ENCODE data around the gene LDLRAD3.

Gene LDLRAD3

DNA sequence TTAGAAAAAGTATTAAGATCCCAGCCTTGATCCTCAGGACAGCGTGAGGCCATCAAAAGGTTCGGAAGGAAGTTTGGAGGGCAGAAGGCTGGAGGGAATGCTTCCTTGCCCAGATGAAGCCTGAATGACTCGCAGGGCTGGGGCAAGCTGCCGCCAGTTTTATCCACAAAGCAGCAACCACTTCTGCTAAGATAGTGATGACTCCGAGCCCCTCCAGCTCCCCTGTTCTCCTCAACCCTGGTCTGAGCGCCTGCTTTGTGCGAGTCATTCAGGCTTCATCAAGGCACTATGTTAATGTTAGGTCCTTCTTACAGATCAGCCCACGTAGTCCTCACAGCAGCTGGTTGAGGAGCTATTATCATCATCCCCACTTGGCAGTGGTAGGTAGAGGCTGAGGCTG lies 186.5 kb downstream of the LDLRAD3 start:
- no peaks in the 10 kb centered on the region for H3K9me3 Mint-ChIP-seq
- TF ChIP-seq CTCF (IDR thresholded peaks at IDR 0.05; ENCODE audit: unreplicated experiment in 3 of 3) = no peak
- H3K27ac Mint-ChIP-seq = peak overlapping the region in 1 of 3 experiments; percentile 86
- H3K4me1 Mint-ChIP-seq = peaks cover 57% of the 10 kb centered on the region
- peaks cover 5% of the 10 kb centered on the region for H3K27me3 Mint-ChIP-seq (ENCODE audit: low read depth)
- no peaks in the 10 kb centered on the region for H3K36me3 Mint-ChIP-seq (ENCODE audit: low read depth)
- no peak overlapping the region for H3K4me3 Mint-ChIP-seq

GRCh38 chr11:36131721-36132397 lies 188.0 kb downstream of the LDLRAD3 start:
- Mint-ChIP-seq H3K27me3 (ENCODE audit: low read depth) (no peaks in the 10 kb centered on the region), H3K9me3 (no peaks in the 10 kb centered on the region), H3K36me3 (ENCODE audit: low read depth) (no peaks in the 10 kb centered on the region), H3K27ac (peak overlapping the region; percentile 26 to 86 (median 70)), H3K4me1 (peaks cover 48% of the 10 kb centered on the region), H3K4me3 (no peak overlapping the region)
- peak; percentile 73 to 83 (median 76) for TF ChIP-seq CTCF (IDR thresholded peaks at IDR 0.05; ENCODE audit: unreplicated experiment in 3 of 3)

GRCh38 chr11:36132940-36133339 lies 189.1 kb downstream of the LDLRAD3 start:
- Mint-ChIP-seq H3K27ac (peak overlapping the region in 1 of 3 experiments; percentile 86), H3K36me3 (ENCODE audit: low read depth) (no peaks in the 10 kb centered on the region), H3K4me1 (peaks cover 44% of the 10 kb centered on the region), H3K27me3 (ENCODE audit: low read depth) (no peaks in the 10 kb centered on the region), H3K4me3 (no peak overlapping the region), H3K9me3 (no peaks in the 10 kb centered on the region)
- no peak for TF ChIP-seq CTCF (IDR thresholded peaks at IDR 0.05; ENCODE audit: unreplicated experiment in 3 of 3)

DNA sequence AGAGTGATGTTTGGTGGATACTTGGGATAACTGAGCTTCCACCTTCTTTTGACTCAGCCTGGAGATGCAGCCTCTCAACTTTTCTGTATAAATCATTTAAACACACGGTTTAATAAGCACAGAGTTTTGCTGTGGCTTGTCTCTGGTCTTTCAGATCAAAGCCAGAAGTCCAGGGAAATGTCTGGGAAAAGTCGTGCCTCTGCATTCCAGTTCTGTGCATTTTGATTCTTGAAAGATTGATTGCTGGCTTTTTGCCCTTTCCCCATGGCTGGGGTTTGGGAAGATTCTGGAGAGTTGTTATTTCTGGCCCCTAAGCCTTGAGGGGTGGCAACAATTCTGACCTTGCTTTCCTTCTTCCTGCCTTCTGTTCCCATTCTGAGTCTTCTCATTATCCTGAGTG lies 191.2 kb downstream of the LDLRAD3 start:
- Mint-ChIP-seq H3K27me3 (ENCODE audit: low read depth) (no peaks in the 10 kb centered on the region), H3K4me3 (no peak overlapping the region), H3K36me3 (ENCODE audit: low read depth) (no peaks in the 10 kb centered on the region), H3K9me3 (no peaks in the 10 kb centered on the region), H3K27ac (peak overlapping the region; percentile 80 to 94 (median 94)), H3K4me1 (peaks cover 36% of the 10 kb centered on the region)
- TF ChIP-seq CTCF (IDR thresholded peaks at IDR 0.05; ENCODE audit: unreplicated experiment in 3 of 3) = no peak

GRCh38 chr11:36139767-36140166 lies 195.9 kb downstream of the LDLRAD3 start:
- H3K27me3 Mint-ChIP-seq (ENCODE audit: low read depth) = no peaks in the 10 kb centered on the region
- TF ChIP-seq CTCF (IDR thresholded peaks at IDR 0.05; ENCODE audit: unreplicated experiment in 3 of 3) = no peak
- peak overlapping the region in 1 of 3 experiments; percentile 54 for H3K27ac Mint-ChIP-seq
- H3K4me3 Mint-ChIP-seq = no peak overlapping the region
- H3K9me3 Mint-ChIP-seq = no peaks in the 10 kb centered on the region
- H3K36me3 Mint-ChIP-seq (ENCODE audit: low read depth) = no peaks in the 10 kb centered on the region
- H3K4me1 Mint-ChIP-seq = peaks cover 28% of the 10 kb centered on the region

Data from nephron (organoid).